K562 (cell line): ENCODE measurements around the gene PIK3CA. TPM values are rescaled to one million over a fixed set of nuclear protein-coding genes. Genes with fewer than 3 reads are reported as not detected.

Source experiments
- ATAC-seq: fragments of 200-7000 bp; cut with Tn5 transposase; 3 replicates; pipeline ENCODE4 v1.9.1; 2020; ENCODE audit warnings: moderate library complexity
- BruUV-seq: library from RNA; stranded (reverse); fragments of 400-500 nt; replicated peaks from 2 replicates; lab custom pipeline; 2021; lab: Mats Ljungman, UMichigan
- CTCF ChIA-PET: fragments of 300-600 bp; formaldehyde crosslinking; extraction: SDS; loops from one replicate; lab custom pipeline; 2021; ENCODE audit warnings: low intra/inter-chr PET ratio; lab: Yijun Ruan, JAX
- POLR2A ChIA-PET: fragments of 300-600, 350-650 bp; sonication (Branson Sonifier 250); formaldehyde crosslinking; extraction: SDS; loops from one replicate; lab custom pipeline; 2021; ENCODE audit warnings: antibody characterized with exemption, inconsistent platforms; lab: Yijun Ruan, JAX
- DNase-seq, 4 experiments: peaks; one replicate each; pipeline versions ENCODE4 v3.0.0 to v3.0.0-alpha.2; 2011 to 2018; ENCODE audit warnings: low spot score in 3 of 4, mixed read lengths in 3 of 4; ENCODE audit errors: extremely low read depth in 1 of 4
- FAIRE-seq: peaks from 2 replicates; lab custom pipeline; 2011; peaks lifted over from hg19 to GRCh38; lab: Jason Lieb, UNC
- H2AFZ ChIP-seq: 2 replicates; pipeline ENCODE4 v1.6.0; 2011; ENCODE audit warnings: low read depth, low read length, control low read depth, inconsistent platforms
- H3K27ac ChIP-seq: fragments of 200-600 bp; 3 replicates; pipeline ENCODE4 v1.8.0; 2011; ENCODE audit warnings: low read depth, mild to moderate bottlenecking, control low read depth, inconsistent platforms, low read length, moderate library complexity, mixed read lengths; ENCODE audit errors: extremely low read depth
- H3K27me3 ChIP-seq, 2 experiments: fragments of 300-600 bp in 1 of 2; 2 replicates in 1 of 2; 3 replicates in 1 of 2; pipeline versions ENCODE4 v1.6.0 to v1.8.0; 2011; ENCODE audit warnings: inconsistent platforms in 2 of 2, low read length in 2 of 2, mild to moderate bottlenecking in 1 of 2, mixed read lengths in 1 of 2, moderate library complexity in 1 of 2; ENCODE audit not compliant: control insufficient read depth in 2 of 2, insufficient read depth in 2 of 2
- H3K36me3 ChIP-seq: fragments of 300-600 bp; 3 replicates; pipeline ENCODE4 v1.8.0; 2011; ENCODE audit warnings: mild to moderate bottlenecking, low read length, inconsistent platforms; ENCODE audit not compliant: control insufficient read depth, insufficient read depth
- H3K4me1 ChIP-seq, 2 experiments: fragments of 200-600 bp in 1 of 2; replicated peaks in 1 of 2; 2 replicates in 1 of 2; 3 replicates in 1 of 2; pipeline versions ENCODE4 v1.5.1 to v1.8.0; 2011; ENCODE audit warnings: inconsistent platforms in 2 of 2, low read length in 2 of 2, mild to moderate bottlenecking in 1 of 2, mixed read lengths in 1 of 2, moderate library complexity in 1 of 2; ENCODE audit not compliant: control insufficient read depth in 2 of 2, insufficient read depth in 2 of 2
- H3K4me2 ChIP-seq: 2 replicates; pipeline ENCODE4 v1.6.1; 2011; ENCODE audit warnings: low read length, control low read depth, inconsistent platforms, mixed read lengths; ENCODE audit not compliant: insufficient read depth
- H3K4me3 ChIP-seq: fragments of 200-600 bp; sonication (generic), shearing (Covaris generic); 2 replicates; pipeline ENCODE4 v1.5.1; 2016; ENCODE audit warnings: control low read depth, inconsistent platforms
- H3K79me2 ChIP-seq: fragments of 200-600 bp; 3 replicates; pipeline ENCODE4 v1.8.0; 2011; ENCODE audit warnings: low read length, inconsistent platforms; ENCODE audit not compliant: control insufficient read depth, insufficient read depth
- H3K9ac ChIP-seq, 2 experiments: 2 replicates each; pipeline versions ENCODE4 v1.6.0 to v1.6.1; 2011; ENCODE audit warnings: low read depth in 2 of 2, low read length in 2 of 2, control low read depth in 1 of 2, inconsistent platforms in 1 of 2, mild to moderate bottlenecking in 1 of 2, mixed read lengths in 1 of 2; ENCODE audit not compliant: insufficient read depth in 1 of 2
- H3K9me1 ChIP-seq: one replicate; pipeline ENCODE4 v1.6.0; 2011; ENCODE audit warnings: inconsistent platforms, mild to moderate bottlenecking, low read length, moderate library complexity; ENCODE audit not compliant: control insufficient read depth, insufficient read depth
- H3K9me3 ChIP-seq: replicated peaks from 2 replicates; pipeline ENCODE4 v1.5.1; 2011; ENCODE audit warnings: low read depth, low read length, inconsistent platforms; ENCODE audit not compliant: control insufficient read depth, insufficient read depth
- H4K20me1 ChIP-seq: replicated peaks from 2 replicates; pipeline ENCODE4 v1.6.1; 2011; ENCODE audit warnings: low read length, inconsistent platforms, mixed read lengths; ENCODE audit not compliant: control insufficient read depth, insufficient read depth
- CBX2 ChIP-seq: fragments of 200-600 bp; sonication (generic); IDR thresholded peaks from one replicate; pipeline ENCODE4 v1.6.1; 2012; ENCODE audit warnings: mild to moderate bottlenecking, low read length, inconsistent platforms; ENCODE audit not compliant: insufficient read depth, poor library complexity, severe bottlenecking
- EZH2 ChIP-seq: IDR thresholded peaks from 2 replicates; pipeline ENCODE4 v1.6.1; 2012; ENCODE audit warnings: low read depth, mild to moderate bottlenecking, inconsistent platforms, low read length, borderline replicate concordance
- FOXP4 ChIP-seq: sonication (generic); formaldehyde crosslinking; IDR thresholded peaks from 2 replicates; pipeline ENCODE4 v1.8.0; 2022; ENCODE audit warnings: mild to moderate bottlenecking, missing genetic modification reagents, borderline replicate concordance
- GATAD2A ChIP-seq: fragments of 450-650 bp; IDR thresholded peaks from 2 replicates; pipeline ENCODE4 v1.6.1; 2017
- HIVEP1 ChIP-seq: fragments of 250-450 bp; sonication (Bioruptor Pico); IDR thresholded peaks from 2 replicates; pipeline ENCODE4 v1.4.0; 2020; ENCODE audit warnings: mild to moderate bottlenecking
- RBM14 ChIP-seq: fragments of 200-400 bp; formaldehyde crosslinking; IDR thresholded peaks from 2 replicates; pipeline ENCODE4 v1.6.1; 2018; ENCODE audit warnings: low read depth, mild to moderate bottlenecking, low read length, moderate library complexity, borderline replicate concordance; ENCODE audit not compliant: insufficient read depth
- SAFB ChIP-seq: fragments of 200-400 bp; formaldehyde crosslinking; IDR thresholded peaks from 2 replicates; pipeline ENCODE4 v1.6.1; 2017; ENCODE audit warnings: low read depth, low read length, borderline replicate concordance
- ZNF165 ChIP-seq: fragments of 250-450 bp; sonication (Bioruptor Pico); IDR thresholded peaks from 2 replicates; pipeline ENCODE4 v1.4.0; 2020; ENCODE audit warnings: borderline replicate concordance
- WGBS: fragments of 100-300 bp; shearing (Covaris generic); methylation state at CpG from one replicate; pipeline ENCODE4 v1.1.6; 2016; ENCODE audit warnings: low coverage, mixed read lengths; ENCODE audit not compliant: insufficient coverage; ENCODE audit errors: missing lambda C conversion rate; 5-methylcytosine and 5-hydroxymethylcytosine counted together
- in situ Hi-C: fragments of 300-500 bp; cut with MboI; formaldehyde crosslinking; loops from 4 replicates; pipeline ENCODE4 v1.15.0; 2018; ENCODE audit warnings: inconsistent platforms, mixed read lengths
- intact Hi-C: fragments of 100-400 bp; cut with micrococcal nuclease; formaldehyde crosslinking; loops from 2 replicates; pipeline ENCODE4 v1.14.2; 2022
- polyA plus RNA-seq, 8 experiments: library from polyadenylated mRNA; depleted of rRNA in 4 of 8; stranded (reverse) in 5 of 8; unstranded in 3 of 8; fragments of >200 nt; fragmentation: Nextera tagmentation in 2 of 8; fragmentation: Illumina TruSeq in 1 of 8; extraction: Ambion mirVana in 2 of 8; extraction: Trizol in 1 of 8; gene quantifications; 2 replicates each; pipeline versions ENCODE4 v1.2.1 to v1.2.3, GENCODE V29; 2011 to 2014; ENCODE audit warnings: inconsistent platforms in 1 of 8, missing spikeins in 1 of 8
- total RNA-seq, 7 experiments: library from RNA; depleted of rRNA in 6 of 7; stranded (reverse); fragments of >200 nt in 6 of 7; fragmentation: Illumina TruSeq in 2 of 7; extraction: Trizol in 2 of 7; gene quantifications; 2 replicates each; pipeline versions ENCODE4 v1.2.1 to v1.2.3, GENCODE V29; 2011 to 2021; ENCODE audit warnings: low replicate concordance in 1 of 7
- TF ChIP-seq, protein P1 (sequence below): fragments of 450-650 bp; IDR thresholded peaks from 2 replicates; pipeline ENCODE4 v1.6.1; 2016

Gene PIK3CA
- total and polyA plus RNA-seq, 9 of the 15 experiments (the other 6 are each of a cell fraction or from before 2014, with no cell fraction given): 3.8 to 19.4 (median 10.8) TPM

- TF ChIP-seq EZH2: no peak
- no peak for TF ChIP-seq FOXP4 (CRISPR knock-in tag)
- TF ChIP-seq CBX2: no peak
- TF ChIP-seq SAFB: no peak
Observed at GRCh38 chr3:179166561-179167201, 18.5 kb downstream of the PIK3CA start (continued).

DNA sequence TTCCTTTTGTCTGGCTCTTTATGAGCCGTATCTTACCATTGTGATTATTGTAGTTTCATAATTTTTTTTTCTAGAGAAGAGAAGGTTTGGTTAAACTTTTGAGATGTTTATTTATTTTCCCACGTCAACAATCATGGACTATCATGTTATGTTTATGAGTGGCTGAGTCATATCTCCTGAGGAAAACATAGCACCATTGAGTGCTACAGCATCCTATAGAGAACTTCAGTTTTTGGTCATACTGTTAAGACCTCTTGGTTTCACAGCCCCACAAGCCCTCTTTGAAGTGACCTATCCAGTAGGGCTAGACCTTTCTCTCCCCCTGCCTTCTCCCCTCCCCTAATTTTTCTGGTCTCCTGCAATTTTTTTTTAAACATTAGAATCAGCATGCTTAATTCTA is 20.8 kb downstream of the PIK3CA start:
- no peaks in the 10 kb centered on the region for H3K9me1 ChIP-seq
- no peaks in the 10 kb centered on the region for H3K27me3 ChIP-seq
- 70% methylated on average over 2 of the region's 2 CpGs for WGBS
- no peaks in the 10 kb centered on the region for H3K36me3 ChIP-seq
- no peaks in the 10 kb centered on the region for H3K9me3 ChIP-seq
- H3K79me2 ChIP-seq: peaks cover 27% of the 10 kb centered on the region; the same call in 2 of the 3 replicates
- no peak overlapping the region for H3K27ac ChIP-seq
- H3K4me1 ChIP-seq: no peaks in the 10 kb centered on the region
- in situ Hi-C loops: no loop called here
- H3K4me2 ChIP-seq: no peak overlapping the region
- H4K20me1 ChIP-seq: peaks cover 5% of the 10 kb centered on the region; the same call in 1 of the 2 replicates
- no peak overlapping the region for H2AFZ ChIP-seq
- H3K9ac ChIP-seq: no peak overlapping the region
- ChIA-PET CTCF (no interaction called here), POLR2A (no interaction called here)
- FAIRE-seq (no peak), DNase-seq (no peak), ATAC-seq (no peak)
- intact Hi-C loops: no loop called here
- no peak overlapping the region for H3K4me3 ChIP-seq
- BruUV-seq: no TSS peak
- TF ChIP-seq HIVEP1 (CRISPR knock-in tag): no peak
- TF ChIP-seq, protein P1, sequence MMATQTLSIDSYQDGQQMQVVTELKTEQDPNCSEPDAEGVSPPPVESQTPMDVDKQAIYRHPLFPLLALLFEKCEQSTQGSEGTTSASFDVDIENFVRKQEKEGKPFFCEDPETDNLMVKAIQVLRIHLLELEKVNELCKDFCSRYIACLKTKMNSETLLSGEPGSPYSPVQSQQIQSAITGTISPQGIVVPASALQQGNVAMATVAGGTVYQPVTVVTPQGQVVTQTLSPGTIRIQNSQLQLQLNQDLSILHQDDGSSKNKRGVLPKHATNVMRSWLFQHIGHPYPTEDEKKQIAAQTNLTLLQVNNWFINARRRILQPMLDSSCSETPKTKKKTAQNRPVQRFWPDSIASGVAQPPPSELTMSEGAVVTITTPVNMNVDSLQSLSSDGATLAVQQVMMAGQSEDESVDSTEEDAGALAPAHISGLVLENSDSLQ: no peak
- no peak for TF ChIP-seq ZNF165 (CRISPR knock-in tag)
- no peak for TF ChIP-seq RBM14
- TF ChIP-seq GATAD2A: no peak
